HEK293 (cell line): ENCODE measurements around the gene CHST8.

ENCODE experiments used
- CTCF ChIP-seq: fragments of 450-650 bp; formaldehyde crosslinking; IDR thresholded peaks from 2 replicates; pipeline ENCODE4 v1.5.1; 2016; ENCODE audit warnings: missing biosample characterization, missing genetic modification characterization
- SCRT1 ChIP-seq: fragments of 450-650 bp; formaldehyde crosslinking; IDR thresholded peaks from 2 replicates; pipeline ENCODE4 v1.5.1; 2016; ENCODE audit warnings: missing biosample characterization, missing genetic modification characterization, borderline replicate concordance
- YY1 ChIP-seq: fragments of 450-650 bp; formaldehyde crosslinking; IDR thresholded peaks from 2 replicates; pipeline ENCODE4 v1.5.1; 2018; ENCODE audit warnings: missing biosample characterization, missing genetic modification characterization
- ZNF514 ChIP-seq: fragments of 450-650 bp; formaldehyde crosslinking; IDR thresholded peaks from 2 replicates; pipeline ENCODE4 v1.5.1; 2016; ENCODE audit warnings: missing biosample characterization, missing genetic modification characterization
- ZNF664 ChIP-seq: fragments of 450-650 bp; formaldehyde crosslinking; IDR thresholded peaks from 2 replicates; pipeline ENCODE4 v1.5.1; 2016; ENCODE audit warnings: missing biosample characterization, missing genetic modification characterization
- TF ChIP-seq, protein P1 (sequence below): fragments of 450-650 bp; formaldehyde crosslinking; IDR thresholded peaks from 2 replicates; pipeline ENCODE4 v1.5.1; 2016; ENCODE audit warnings: missing biosample characterization, missing genetic modification characterization

GRCh38 chr19:33758541-33759013 is 136.8 kb downstream of the CHST8 start:
- TF ChIP-seq, protein P1, sequence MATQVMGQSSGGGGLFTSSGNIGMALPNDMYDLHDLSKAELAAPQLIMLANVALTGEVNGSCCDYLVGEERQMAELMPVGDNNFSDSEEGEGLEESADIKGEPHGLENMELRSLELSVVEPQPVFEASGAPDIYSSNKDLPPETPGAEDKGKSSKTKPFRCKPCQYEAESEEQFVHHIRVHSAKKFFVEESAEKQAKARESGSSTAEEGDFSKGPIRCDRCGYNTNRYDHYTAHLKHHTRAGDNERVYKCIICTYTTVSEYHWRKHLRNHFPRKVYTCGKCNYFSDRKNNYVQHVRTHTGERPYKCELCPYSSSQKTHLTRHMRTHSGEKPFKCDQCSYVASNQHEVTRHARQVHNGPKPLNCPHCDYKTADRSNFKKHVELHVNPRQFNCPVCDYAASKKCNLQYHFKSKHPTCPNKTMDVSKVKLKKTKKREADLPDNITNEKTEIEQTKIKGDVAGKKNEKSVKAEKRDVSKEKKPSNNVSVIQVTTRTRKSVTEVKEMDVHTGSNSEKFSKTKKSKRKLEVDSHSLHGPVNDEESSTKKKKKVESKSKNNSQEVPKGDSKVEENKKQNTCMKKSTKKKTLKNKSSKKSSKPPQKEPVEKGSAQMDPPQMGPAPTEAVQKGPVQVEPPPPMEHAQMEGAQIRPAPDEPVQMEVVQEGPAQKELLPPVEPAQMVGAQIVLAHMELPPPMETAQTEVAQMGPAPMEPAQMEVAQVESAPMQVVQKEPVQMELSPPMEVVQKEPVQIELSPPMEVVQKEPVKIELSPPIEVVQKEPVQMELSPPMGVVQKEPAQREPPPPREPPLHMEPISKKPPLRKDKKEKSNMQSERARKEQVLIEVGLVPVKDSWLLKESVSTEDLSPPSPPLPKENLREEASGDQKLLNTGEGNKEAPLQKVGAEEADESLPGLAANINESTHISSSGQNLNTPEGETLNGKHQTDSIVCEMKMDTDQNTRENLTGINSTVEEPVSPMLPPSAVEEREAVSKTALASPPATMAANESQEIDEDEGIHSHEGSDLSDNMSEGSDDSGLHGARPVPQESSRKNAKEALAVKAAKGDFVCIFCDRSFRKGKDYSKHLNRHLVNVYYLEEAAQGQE (tag by site-specific recombination), result no peak
- TF ChIP-seq YY1 (tag by site-specific recombination) (no peak), ZNF664 (tag by site-specific recombination) (no peak), CTCF (no peak), ZNF514 (tag by site-specific recombination) (no peak), SCRT1 (tag by site-specific recombination) (no peak)
